DND-41 (cell line): ENCODE results near the gene CCDC148.

ENCODE experiments used
- ATAC-seq: fragments of 200-7000 bp; cut with Tn5 transposase; 3 replicates; pipeline ENCODE4 v1.9.1; 2021; ENCODE audit warnings: low read depth; ENCODE audit not compliant: insufficient read depth
- DNase-seq: peaks from one replicate; pipeline ENCODE4 v3.0.0-alpha.2; 2020
- H2AFZ ChIP-seq: 2 replicates; pipeline ENCODE4 v1.6.0; 2012; ENCODE audit warnings: low read depth, low read length
- H3K27ac ChIP-seq: 2 replicates; pipeline ENCODE4 v1.5.1; 2012; ENCODE audit warnings: low read length, inconsistent platforms
- H3K27me3 ChIP-seq: fragments of 200-600 bp; sonication (generic); 2 replicates; pipeline ENCODE4 v1.6.0; 2012; ENCODE audit warnings: low read length, mild to moderate bottlenecking, inconsistent platforms; ENCODE audit not compliant: insufficient read depth, poor library complexity
- H3K36me3 ChIP-seq: 2 replicates; pipeline ENCODE4 v1.5.1; 2012; ENCODE audit warnings: low read length, inconsistent platforms; ENCODE audit not compliant: insufficient read depth
- H3K4me1 ChIP-seq: 2 replicates; pipeline ENCODE4 v1.5.1; 2012; ENCODE audit warnings: mild to moderate bottlenecking, low read length; ENCODE audit not compliant: insufficient read depth
- H3K4me2 ChIP-seq: 2 replicates; pipeline ENCODE4 v1.6.0; 2012; ENCODE audit warnings: mild to moderate bottlenecking, moderate library complexity, low read length, inconsistent platforms; ENCODE audit not compliant: insufficient read depth
- H3K4me3 ChIP-seq, 2 experiments: fragments of 200-600 bp in 1 of 2; shearing (Covaris generic) in 1 of 2; 2 replicates each; pipeline ENCODE4 v1.5.1; 2012 to 2016; ENCODE audit warnings: inconsistent platforms in 2 of 2, low read length in 2 of 2, mild to moderate bottlenecking in 2 of 2, low read depth in 1 of 2, moderate library complexity in 1 of 2
- H3K79me2 ChIP-seq: 2 replicates; pipeline ENCODE4 v1.6.0; 2012; ENCODE audit warnings: low read length, inconsistent platforms; ENCODE audit not compliant: insufficient read depth
- H3K9ac ChIP-seq: 2 replicates; pipeline ENCODE4 v1.6.0; 2012; ENCODE audit warnings: low read depth, mild to moderate bottlenecking, inconsistent platforms, low read length, moderate library complexity
- H3K9me3 ChIP-seq: 2 replicates; pipeline ENCODE4 v1.5.1; 2012; ENCODE audit warnings: low read length, moderate library complexity, mild to moderate bottlenecking, inconsistent platforms; ENCODE audit not compliant: insufficient read depth, severe bottlenecking
- H4K20me1 ChIP-seq: 2 replicates; pipeline ENCODE4 v1.6.0; 2012; ENCODE audit warnings: low read length; ENCODE audit not compliant: insufficient read depth
- EZH2 ChIP-seq: IDR thresholded peaks from 3 replicates; pipeline ENCODE4 v1.6.1; 2012; ENCODE audit warnings: borderline replicate concordance, low read depth, mild to moderate bottlenecking, moderate library complexity, low read length, inconsistent platforms; ENCODE audit not compliant: severe bottlenecking
- TF ChIP-seq, protein P1 (sequence below): IDR thresholded peaks from 2 replicates; pipeline ENCODE4 v1.5.1; 2012; ENCODE audit warnings: borderline replicate concordance, low read length, moderate library complexity, mild to moderate bottlenecking; ENCODE audit not compliant: poor library complexity, severe bottlenecking; ENCODE audit errors: extremely low read depth

The CCDC148 gene

DNA sequence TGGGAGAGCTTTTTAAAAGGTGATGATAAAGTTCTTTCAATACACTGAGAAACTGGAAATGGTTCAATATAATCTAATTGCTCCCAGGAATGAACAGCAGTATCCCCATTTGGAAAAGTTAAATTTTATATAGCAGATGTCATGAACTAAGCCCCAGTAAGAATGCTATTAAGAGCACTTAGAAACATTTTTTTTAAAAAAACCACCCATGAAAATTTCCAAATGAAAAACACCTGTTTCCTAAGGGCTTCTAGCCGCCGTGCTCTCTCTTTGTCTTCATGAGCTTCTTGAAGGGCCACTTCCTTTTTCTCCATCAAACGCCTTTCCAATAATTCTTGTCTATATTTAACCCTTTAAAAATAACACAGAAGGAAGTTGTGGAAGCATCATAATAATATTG lies 277.9 kb downstream of the CCDC148 start:
- ATAC-seq (no peak), DNase-seq (no peak)
- Histone ChIP-seq H3K36me3 (no peaks in the 10 kb centered on the region), H3K9ac (no peak overlapping the region), H3K79me2 (no peaks in the 10 kb centered on the region), H3K4me3 (no peak overlapping the region), H4K20me1 (no peaks in the 10 kb centered on the region), H3K4me2 (no peak overlapping the region), H3K27me3 (peaks cover 21% of the 10 kb centered on the region), H2AFZ (no peak overlapping the region), H3K4me1 (no peaks in the 10 kb centered on the region), H3K27ac (no peak overlapping the region), H3K9me3 (no peaks in the 10 kb centered on the region)
- TF ChIP-seq, protein P1, sequence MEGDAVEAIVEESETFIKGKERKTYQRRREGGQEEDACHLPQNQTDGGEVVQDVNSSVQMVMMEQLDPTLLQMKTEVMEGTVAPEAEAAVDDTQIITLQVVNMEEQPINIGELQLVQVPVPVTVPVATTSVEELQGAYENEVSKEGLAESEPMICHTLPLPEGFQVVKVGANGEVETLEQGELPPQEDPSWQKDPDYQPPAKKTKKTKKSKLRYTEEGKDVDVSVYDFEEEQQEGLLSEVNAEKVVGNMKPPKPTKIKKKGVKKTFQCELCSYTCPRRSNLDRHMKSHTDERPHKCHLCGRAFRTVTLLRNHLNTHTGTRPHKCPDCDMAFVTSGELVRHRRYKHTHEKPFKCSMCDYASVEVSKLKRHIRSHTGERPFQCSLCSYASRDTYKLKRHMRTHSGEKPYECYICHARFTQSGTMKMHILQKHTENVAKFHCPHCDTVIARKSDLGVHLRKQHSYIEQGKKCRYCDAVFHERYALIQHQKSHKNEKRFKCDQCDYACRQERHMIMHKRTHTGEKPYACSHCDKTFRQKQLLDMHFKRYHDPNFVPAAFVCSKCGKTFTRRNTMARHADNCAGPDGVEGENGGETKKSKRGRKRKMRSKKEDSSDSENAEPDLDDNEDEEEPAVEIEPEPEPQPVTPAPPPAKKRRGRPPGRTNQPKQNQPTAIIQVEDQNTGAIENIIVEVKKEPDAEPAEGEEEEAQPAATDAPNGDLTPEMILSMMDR = no peak
- no peak for TF ChIP-seq EZH2

DNA sequence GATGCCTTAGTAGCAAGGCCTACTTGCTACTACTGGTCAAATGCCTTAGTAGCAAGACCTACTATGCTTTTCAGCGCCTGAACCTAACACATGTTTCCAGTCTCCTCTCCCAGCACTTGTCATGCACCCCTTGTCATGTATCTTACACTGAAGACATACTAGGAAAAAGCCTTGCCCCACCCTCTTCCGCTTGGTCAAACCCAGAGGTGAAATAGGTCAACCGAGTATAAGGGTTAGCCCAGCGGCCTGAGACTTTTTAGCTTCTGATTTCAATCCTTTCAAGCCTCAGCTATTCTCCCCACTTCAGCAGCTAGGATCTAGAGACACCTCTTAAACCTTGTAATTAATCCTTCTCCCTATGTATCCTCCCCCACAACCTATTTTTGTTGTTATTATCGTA lies 281.6 kb downstream of the CCDC148 start:
- Histone ChIP-seq H3K4me3 (no peak overlapping the region), H3K36me3 (no peaks in the 10 kb centered on the region), H4K20me1 (no peaks in the 10 kb centered on the region), H3K27me3 (peaks cover 20% of the 10 kb centered on the region), H3K4me2 (no peak overlapping the region), H3K4me1 (no peaks in the 10 kb centered on the region), H2AFZ (no peak overlapping the region), H3K9me3 (no peaks in the 10 kb centered on the region), H3K27ac (no peak overlapping the region), H3K9ac (no peak overlapping the region), H3K79me2 (no peaks in the 10 kb centered on the region)
- DNase-seq (no peak), ATAC-seq (no peak)
- TF ChIP-seq, protein P1 = no peak
- TF ChIP-seq EZH2 = no peak

DNA sequence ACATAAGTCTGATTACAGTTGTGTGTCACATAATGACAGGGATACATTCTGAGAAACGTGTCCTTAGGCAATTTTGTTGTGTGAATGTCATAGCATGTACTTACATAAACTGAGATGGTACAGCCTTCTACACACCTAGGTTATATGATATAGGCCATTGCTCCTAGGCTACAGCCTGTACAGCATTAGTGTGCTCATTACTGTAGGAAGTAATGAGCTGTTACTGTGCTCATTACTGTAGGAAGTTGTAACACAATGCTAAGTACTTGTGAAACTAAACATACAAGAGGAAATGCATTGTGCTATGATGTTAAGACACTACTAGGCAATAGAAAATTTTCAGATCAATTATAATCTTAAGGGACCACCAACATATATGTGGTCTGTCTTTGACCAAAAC lies 282.1 kb downstream of the CCDC148 start:
- TF ChIP-seq EZH2 = no peak
- TF ChIP-seq, protein P1 = no peak
- Histone ChIP-seq H3K4me2 (no peak overlapping the region), H3K9me3 (no peaks in the 10 kb centered on the region), H3K79me2 (no peaks in the 10 kb centered on the region), H3K4me1 (no peaks in the 10 kb centered on the region), H3K27ac (no peak overlapping the region), H2AFZ (no peak overlapping the region), H4K20me1 (no peaks in the 10 kb centered on the region), H3K36me3 (no peaks in the 10 kb centered on the region), H3K9ac (no peak overlapping the region), H3K27me3 (peaks cover 20% of the 10 kb centered on the region), H3K4me3 (no peak overlapping the region)
- no peak for DNase-seq
- no peak for ATAC-seq

DNA sequence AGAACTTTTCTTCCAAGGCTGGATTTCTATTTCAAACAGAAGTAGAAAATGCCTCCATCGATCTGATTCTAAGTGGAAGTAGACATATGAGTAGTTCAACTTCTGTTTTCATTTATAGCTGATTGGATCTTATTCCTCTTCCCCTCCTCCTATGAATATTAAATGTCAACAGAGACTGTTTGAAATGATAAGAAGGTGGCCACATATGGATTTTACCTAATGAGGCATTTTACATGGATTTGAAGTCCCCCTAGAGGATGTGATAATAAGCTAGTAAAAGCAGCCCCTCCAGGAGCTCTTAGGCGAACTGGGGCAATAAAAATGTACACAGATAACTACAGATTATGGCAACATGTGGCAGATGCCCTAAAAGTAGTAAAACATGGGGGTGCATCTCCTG lies 283.8 kb downstream of the CCDC148 start:
- H3K4me3 ChIP-seq = no peak overlapping the region
- no peaks in the 10 kb centered on the region for H3K9me3 ChIP-seq
- TF ChIP-seq, protein P1 = no peak
- TF ChIP-seq EZH2 = no peak
- DNase-seq (no peak), ATAC-seq (no peak)
- no peak overlapping the region for H3K9ac ChIP-seq
- peaks cover 17% of the 10 kb centered on the region for H3K27me3 ChIP-seq
- no peaks in the 10 kb centered on the region for H3K4me1 ChIP-seq
- no peaks in the 10 kb centered on the region for H3K79me2 ChIP-seq
- no peaks in the 10 kb centered on the region for H3K36me3 ChIP-seq
- H4K20me1 ChIP-seq = no peaks in the 10 kb centered on the region
- H2AFZ ChIP-seq = no peak overlapping the region
- no peak overlapping the region for H3K4me2 ChIP-seq
- H3K27ac ChIP-seq = no peak overlapping the region
